H1 (cell line): Measurements from ENCODE around the gene HOXA6. TPM values are rescaled to one million over a fixed set of nuclear protein-coding genes. Genes with fewer than 3 reads are reported as not detected.

Experiments used
- ASH2L ChIP-seq: fragments of 200-600, 300-600 bp; sonication (generic); IDR thresholded peaks from one replicate; pipeline ENCODE4 v1.7.1; 2017; ENCODE audit warnings: low read length
- CBX8 ChIP-seq: fragments of 300-800, 300-1000 bp; sonication (generic); IDR thresholded peaks from 2 replicates; pipeline ENCODE4 v1.7.1; 2016; ENCODE audit warnings: low read depth, low read length, borderline replicate concordance
- CHD2 ChIP-seq: IDR thresholded peaks from 2 replicates; pipeline ENCODE4 v1.6.1; 2012; ENCODE audit warnings: low read length, improper control_type of control experiment
- CREB1 ChIP-seq: IDR thresholded peaks from 2 replicates; pipeline ENCODE4 v1.6.1; 2012; ENCODE audit warnings: inconsistent platforms
- EGR1 ChIP-seq: IDR thresholded peaks from 2 replicates; pipeline ENCODE4 v1.6.1; 2011; ENCODE audit warnings: low read depth, low read length, borderline replicate concordance
- EZH2 ChIP-seq: fragments of 200-600 bp; sonication (generic); IDR thresholded peaks from 2 replicates; pipeline ENCODE4 v1.7.1; 2012; ENCODE audit warnings: low read depth, mild to moderate bottlenecking, moderate library complexity, low read length, inconsistent platforms; ENCODE audit not compliant: severe bottlenecking
- HDAC2 ChIP-seq, 2 experiments: fragments of 300-600 bp in 1 of 2; sonication (generic) in 1 of 2; IDR thresholded peaks; 2 replicates each; pipeline ENCODE4 v1.6.1; 2011 to 2012; ENCODE audit warnings: low read depth in 2 of 2, low read length in 2 of 2, mild to moderate bottlenecking in 2 of 2, moderate library complexity in 2 of 2, borderline replicate concordance in 1 of 2, inconsistent platforms in 1 of 2
- NRF1 ChIP-seq: IDR thresholded peaks from 2 replicates; pipeline ENCODE4 v1.6.1; 2011; ENCODE audit warnings: mild to moderate bottlenecking, low read depth, low read length, improper control_type of control experiment
- PHF8 ChIP-seq: fragments of 200-600 bp; sonication (generic); conservative IDR thresholded peaks from 2 replicates; pipeline ENCODE4 v1.7.1; 2012; ENCODE audit warnings: low read depth, mild to moderate bottlenecking, inconsistent platforms, low read length, moderate library complexity
- POLR2AphosphoS5 ChIP-seq: IDR thresholded peaks from 2 replicates; pipeline ENCODE4 v1.6.1; 2011; ENCODE audit warnings: low read depth, low read length
- POU5F1 ChIP-seq: IDR thresholded peaks from 2 replicates; pipeline ENCODE4 v1.6.1; 2011; ENCODE audit warnings: low read depth, mild to moderate bottlenecking, low read length, moderate library complexity
- RXRA ChIP-seq: IDR thresholded peaks from 2 replicates; pipeline ENCODE4 v1.6.1; 2011; ENCODE audit warnings: low read depth, mild to moderate bottlenecking, low read length, moderate library complexity; ENCODE audit not compliant: insufficient read depth
- SAP30 ChIP-seq: fragments of 300-600 bp; sonication (generic); IDR thresholded peaks from 2 replicates; pipeline ENCODE4 v1.7.1; 2012; ENCODE audit warnings: low read length, moderate library complexity, mild to moderate bottlenecking, inconsistent platforms; ENCODE audit not compliant: insufficient read depth, insufficient replicate concordance
- SIN3A ChIP-seq, 2 experiments: IDR thresholded peaks in 1 of 2; conservative IDR thresholded peaks in 1 of 2; 2 replicates each; pipeline ENCODE4 v1.6.1; 2011 to 2012; ENCODE audit warnings: low read length in 2 of 2, improper control_type of control experiment in 1 of 2, low read depth in 1 of 2, mild to moderate bottlenecking in 1 of 2
- SP2 ChIP-seq: IDR thresholded peaks from 2 replicates; pipeline ENCODE4 v1.6.1; 2012; ENCODE audit warnings: mild to moderate bottlenecking, low read length, inconsistent platforms
- SP4 ChIP-seq: IDR thresholded peaks from 2 replicates; pipeline ENCODE4 v1.6.1; 2012; ENCODE audit warnings: low read length, inconsistent platforms
- SUZ12 ChIP-seq: fragments of 200-600 bp; sonication (generic); IDR thresholded peaks from 2 replicates; pipeline ENCODE4 v1.6.1; 2012; ENCODE audit warnings: mild to moderate bottlenecking, inconsistent platforms, low read length, moderate library complexity, mixed read lengths
- TAF1 ChIP-seq: IDR thresholded peaks from 2 replicates; pipeline ENCODE4 v1.6.1; 2011; ENCODE audit warnings: mild to moderate bottlenecking, low read depth, low read length
- TBP ChIP-seq: IDR thresholded peaks from 2 replicates; pipeline ENCODE4 v1.6.1; 2011; ENCODE audit warnings: low read depth, low read length, improper control_type of control experiment
- TEAD4 ChIP-seq: IDR thresholded peaks from 2 replicates; pipeline ENCODE4 v1.6.1; 2012; ENCODE audit warnings: low read depth, low read length, inconsistent platforms, mixed read lengths
- USF2 ChIP-seq: IDR thresholded peaks from 2 replicates; pipeline ENCODE4 v1.6.1; 2011; ENCODE audit warnings: low read length, improper control_type of control experiment
- YY1 ChIP-seq: IDR thresholded peaks from 2 replicates; pipeline ENCODE4 v1.6.1; 2011; ENCODE audit warnings: low read depth, mild to moderate bottlenecking, low read length
- polyA plus RNA-seq, 7 experiments: library from polyadenylated mRNA; depleted of rRNA in 3 of 7; stranded (reverse) in 5 of 7; unstranded in 2 of 7; fragments of >200 nt in 5 of 7; fragments of 200-250 nt in 2 of 7; gene quantifications; 1 replicate in 5 of 7; 2 replicates in 1 of 7; 4 replicates in 1 of 7; pipeline versions ENCODE4 v1.2.1 to v1.2.3, GENCODE V29; 2011 to 2013; ENCODE audit warnings: missing spikeins in 2 of 7, mixed read lengths in 2 of 7
- total RNA-seq: library from RNA; stranded (reverse); fragmentation: NEBNext Ultra II Directional; extraction: Animal tissue kit (Norgen Biotek cat#: 25700); gene quantifications from 2 replicates; pipeline ENCODE4 v1.2.1, GENCODE V29; 2021
- TF ChIP-seq, protein P1 (sequence below): IDR thresholded peaks from 2 replicates; pipeline ENCODE4 v1.6.1; 2012; ENCODE audit warnings: inconsistent platforms

Gene HOXA6
- total and polyA plus RNA-seq, 2 of the 8 experiments (the other 6 are each of a cell fraction or from before 2014, with no cell fraction given) = not detected

DNA sequence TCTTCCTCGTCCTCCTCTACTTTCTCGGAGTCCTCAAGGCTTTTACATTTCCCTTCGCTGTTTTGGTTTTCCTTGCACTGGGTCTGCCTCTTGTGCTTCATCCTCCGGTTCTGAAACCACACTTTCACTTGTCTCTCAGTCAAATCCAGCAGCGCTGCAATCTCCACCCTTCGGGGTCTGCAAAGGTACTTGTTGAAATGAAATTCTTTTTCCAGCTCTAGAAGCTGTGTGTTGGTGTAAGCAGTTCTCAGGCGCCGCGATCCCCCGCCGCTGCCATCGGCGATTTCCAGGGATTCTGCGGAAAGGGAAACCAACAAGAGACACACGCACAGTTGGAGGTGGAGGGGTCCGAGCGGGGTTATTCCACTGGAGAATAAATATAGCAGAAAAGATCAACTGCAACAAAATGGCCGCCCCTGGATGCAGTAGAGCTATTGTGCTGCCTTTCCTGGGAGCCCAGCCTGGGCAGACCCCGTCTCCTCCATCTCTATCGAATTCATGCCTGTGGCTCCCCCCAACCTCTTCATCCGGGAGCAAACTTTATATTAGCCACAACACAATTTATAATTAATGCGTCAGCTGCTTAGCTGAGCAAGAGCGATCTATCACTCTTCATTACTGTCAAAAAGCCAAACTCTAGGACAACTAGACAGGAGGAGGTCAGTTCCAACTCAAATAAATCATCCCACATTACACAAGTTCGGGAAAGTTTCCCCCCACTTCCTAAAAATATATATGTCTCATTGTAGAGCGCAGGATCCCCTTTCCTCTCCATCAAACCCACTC is 46.2 kb downstream of the HOXA6 start (continued):
- no peak for TF ChIP-seq SIN3A (conservative IDR thresholded peaks at IDR 0.05 in 1 of 2, IDR thresholded peaks at IDR 0.05 in 1 of 2; ENCODE audit: low read depth in 1 of 2, low read length in 2 of 2)
- no peak for TF ChIP-seq CREB1
- TF ChIP-seq, protein P1, sequence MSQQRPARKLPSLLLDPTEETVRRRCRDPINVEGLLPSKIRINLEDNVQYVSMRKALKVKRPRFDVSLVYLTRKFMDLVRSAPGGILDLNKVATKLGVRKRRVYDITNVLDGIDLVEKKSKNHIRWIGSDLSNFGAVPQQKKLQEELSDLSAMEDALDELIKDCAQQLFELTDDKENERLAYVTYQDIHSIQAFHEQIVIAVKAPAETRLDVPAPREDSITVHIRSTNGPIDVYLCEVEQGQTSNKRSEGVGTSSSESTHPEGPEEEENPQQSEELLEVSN = no peak
- TF ChIP-seq POU5F1 = no peak
- TF ChIP-seq SP2 = no peak
- TF ChIP-seq TAF1 = no peak
- TF ChIP-seq CBX8 = peak; percentile 91; the same call in 1 of the 2 replicates
- TF ChIP-seq PHF8 = no peak
- peak; percentile 92 for TF ChIP-seq EZH2
- peak; percentile 88 for TF ChIP-seq YY1
- peak; percentile 90 for TF ChIP-seq SUZ12
- TF ChIP-seq HDAC2 (IDR thresholded peaks at IDR 0.05; ENCODE audit: borderline replicate concordance in 1 of 2, low read depth in 2 of 2, low read length in 2 of 2) = no peak
- TF ChIP-seq CHD2 = no peak
- peak; percentile 17 for TF ChIP-seq ASH2L
- no peak for TF ChIP-seq SP4
- no peak for TF ChIP-seq POLR2AphosphoS5
- TF ChIP-seq TEAD4 = no peak
- TF ChIP-seq SAP30 = no peak
- TF ChIP-seq NRF1 = no peak
- TF ChIP-seq RXRA = no peak
- TF ChIP-seq TBP = no peak
- TF ChIP-seq USF2 = no peak
- no peak for TF ChIP-seq EGR1
